NB4 (cell line): ENCODE data around the gene MAPKAPK3.
"Not testable (repeated sequence)": the region's sequence is repeated elsewhere in the genome, so short reads cannot be mapped to it uniquely, and the experiment has no call there.

ENCODE experiments used
- DNase-seq: peaks from one replicate; pipeline ENCODE4 v3.0.0; 2010; ENCODE audit warnings: low read depth
- H3K4me3 ChIP-seq: one replicate; pipeline ENCODE4 v1.5.1; 2011; ENCODE audit warnings: mild to moderate bottlenecking, low read depth, low read length, moderate library complexity
- CTCF ChIP-seq: IDR thresholded peaks from one replicate; pipeline ENCODE4 v1.5.1; 2012; ENCODE audit warnings: low read depth, low read length
- MYC ChIP-seq: IDR thresholded peaks from 2 replicates; pipeline ENCODE4 v1.6.1; 2011; ENCODE audit warnings: low read depth, low read length
- POLR2A ChIP-seq: IDR thresholded peaks from 2 replicates; pipeline ENCODE4 v1.6.1; 2011; ENCODE audit warnings: mild to moderate bottlenecking; ENCODE audit not compliant: insufficient read length; ENCODE audit errors: extremely low read depth
- TF ChIP-seq, protein P1 (sequence below): IDR thresholded peaks from 2 replicates; pipeline ENCODE4 v1.6.1; 2011; ENCODE audit warnings: low read depth, low read length

The MAPKAPK3 gene

DNA sequence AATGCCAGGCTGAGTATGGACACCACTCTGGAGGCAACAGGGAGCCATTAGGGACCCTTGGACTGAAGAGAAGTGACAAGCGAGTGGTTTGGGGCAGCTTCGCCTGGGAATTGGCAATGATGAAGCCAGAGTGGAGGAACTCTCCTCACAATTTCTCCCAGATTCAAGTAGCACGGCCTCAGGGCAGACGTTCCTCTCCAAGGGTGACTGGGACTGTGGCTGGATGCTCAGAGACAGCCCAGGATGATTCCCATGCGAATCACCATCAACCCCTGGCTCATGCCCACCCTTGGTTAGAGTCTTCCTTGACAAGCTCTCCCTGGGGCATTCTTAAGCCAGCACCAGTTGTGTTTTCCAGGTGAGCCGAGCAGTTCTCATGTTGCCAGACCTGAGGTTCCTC, 41.5 kb downstream of the MAPKAPK3 start:
- TF ChIP-seq MYC (no peak), POLR2A (no peak), CTCF (no peak)
- TF ChIP-seq, protein P1, sequence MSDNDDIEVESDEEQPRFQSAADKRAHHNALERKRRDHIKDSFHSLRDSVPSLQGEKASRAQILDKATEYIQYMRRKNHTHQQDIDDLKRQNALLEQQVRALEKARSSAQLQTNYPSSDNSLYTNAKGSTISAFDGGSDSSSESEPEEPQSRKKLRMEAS = no peak
- H3K4me3 ChIP-seq = no peak overlapping the region
- no peak for DNase-seq

DNA sequence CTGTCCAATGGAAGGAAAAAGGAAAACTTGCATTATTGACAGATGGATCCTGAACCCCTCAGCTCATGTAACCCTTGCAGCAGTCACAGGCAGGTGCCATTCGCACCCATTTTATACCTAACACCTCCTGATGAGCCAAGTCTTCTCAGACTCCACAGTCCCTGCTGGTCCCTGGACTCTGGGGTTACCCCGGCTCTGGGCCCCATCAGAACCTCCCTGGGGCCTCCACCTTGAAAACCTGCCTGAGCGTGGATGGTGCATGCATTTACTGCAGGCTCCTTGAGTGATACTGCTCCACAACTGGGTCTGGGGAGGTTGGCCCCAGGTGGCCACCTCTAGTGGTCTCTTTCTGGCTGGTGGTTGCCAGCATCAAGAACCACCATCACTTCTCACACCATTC, 41.9 kb downstream of the MAPKAPK3 start:
- DNase-seq = no peak
- TF ChIP-seq MYC (no peak), CTCF (no peak), POLR2A (no peak)
- TF ChIP-seq, protein P1 = no peak
- H3K4me3 ChIP-seq = no peak overlapping the region

- TF ChIP-seq POLR2A (no peak), MYC (no peak), CTCF (no peak)
- TF ChIP-seq, protein P1 = no peak
- H3K4me3 ChIP-seq = no peak overlapping the region
- DNase-seq = no peak
Measured at GRCh38 chr3:50660386-50660785, 43.4 kb downstream of the MAPKAPK3 start.

DNA sequence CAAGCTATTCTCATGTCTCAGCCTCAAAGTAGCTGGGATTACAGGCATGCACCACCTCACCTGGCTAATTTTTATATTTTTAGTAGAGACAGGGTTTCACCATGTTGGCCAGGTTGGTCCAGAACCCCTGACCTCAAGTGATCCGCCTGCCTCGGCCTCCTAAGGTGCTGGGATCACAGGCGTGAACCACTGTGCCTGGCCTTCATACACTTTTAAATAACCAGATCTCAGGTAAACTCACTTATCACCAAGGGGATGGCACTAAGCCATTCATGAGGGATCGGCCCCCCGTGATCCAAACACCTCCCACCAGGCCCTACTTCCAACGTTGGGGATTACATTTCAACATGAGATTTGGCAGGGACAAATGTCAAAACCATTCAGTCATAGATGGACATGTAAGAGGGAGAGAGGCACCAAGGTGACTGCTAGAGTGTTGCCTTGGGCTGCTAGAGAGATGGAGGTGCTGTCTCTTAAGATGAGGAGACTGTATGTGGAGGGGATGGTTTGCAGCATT, 44.4 kb downstream of the MAPKAPK3 start:
- no peak for DNase-seq
- H3K4me3 ChIP-seq = no peak overlapping the region
- TF ChIP-seq, protein P1 = no peak
- TF ChIP-seq CTCF (no peak), POLR2A (no peak), MYC (no peak)

DNA sequence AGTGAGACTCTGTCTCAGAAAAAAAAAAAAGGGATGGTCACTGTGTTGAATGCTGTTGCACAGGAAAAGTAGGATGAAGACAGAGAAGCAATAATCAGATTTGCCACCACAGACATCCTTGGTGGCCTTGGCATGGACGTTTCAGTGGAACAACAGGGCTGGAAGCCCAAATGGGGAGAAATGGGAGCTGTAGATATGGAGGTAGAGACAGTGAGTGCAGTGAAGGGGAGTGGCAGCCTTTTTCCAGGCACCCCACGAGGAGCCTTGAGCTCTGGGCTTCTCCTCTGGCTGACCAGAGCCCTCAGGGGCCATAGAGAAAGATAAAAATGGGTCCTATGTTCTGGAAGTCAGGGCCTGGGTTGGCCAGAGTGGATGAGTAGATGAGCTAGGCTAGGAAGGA, 45.5 kb downstream of the MAPKAPK3 start:
- DNase-seq = no peak
- TF ChIP-seq, protein P1 = no peak
- no peak for TF ChIP-seq POLR2A
- H3K4me3 ChIP-seq = no peak overlapping the region

GRCh38 chr3:50665081-50665840, 48.3 kb downstream of the MAPKAPK3 start:
- no peak overlapping the region for H3K4me3 ChIP-seq
- DNase-seq = peak; percentile 23
- peak; percentile 22; the same call in 1 of the 2 replicates for TF ChIP-seq MYC
- no peak for TF ChIP-seq CTCF
- TF ChIP-seq POLR2A = no peak
- TF ChIP-seq, protein P1 = peak; percentile 63

- DNase-seq, H3K4me3 ChIP-seq: not testable (repeated sequence)
Measured at GRCh38 chr3:50665841-50666115, 48.8 kb downstream of the MAPKAPK3 start.
